Caco-2 (cell line): Measurements from ENCODE around the gene LARGE2. TPM values are rescaled to one million over a fixed set of nuclear protein-coding genes. Genes with fewer than 3 reads are reported as not detected.
A peak's percentile ranks its signal among the peaks of the same experiment; 100 is the strongest.

Source experiments
- BruUV-seq: library from RNA; stranded (reverse); fragments of 400-500 nt; replicated peaks from 2 replicates; lab custom pipeline; 2021; lab: Mats Ljungman, UMichigan
- CTCF ChIA-PET: fragments of 300-600 bp; sonication (Branson Sonifier 250); formaldehyde crosslinking; loops from one replicate; lab custom pipeline; 2022; ENCODE audit warnings: antibody characterized with exemption; lab: Charles Lee
- POLR2A ChIA-PET: fragments of 300-600 bp; sonication (Branson Sonifier 250); formaldehyde crosslinking; loops from one replicate; lab custom pipeline; 2022; ENCODE audit warnings: antibody characterized with exemption; lab: Charles Lee
- DNase-seq, 2 experiments: peaks; one replicate each; pipeline versions ENCODE4 v3.0.0 to v3.0.0-alpha.2; 2020 to 2022
- H3K27me3 ChIP-seq: replicated peaks from 2 replicates; pipeline ENCODE4 v1.6.0; 2011; ENCODE audit warnings: low read length; ENCODE audit not compliant: control insufficient read depth, insufficient read depth
- H3K36me3 ChIP-seq: 2 replicates; pipeline ENCODE4 v1.5.1; 2011; ENCODE audit warnings: low read length; ENCODE audit not compliant: control insufficient read depth, insufficient read depth
- H3K4me1 ChIP-seq: fragments of 250-450 bp; sonication (Bioruptor Pico); 2 replicates; pipeline ENCODE4 v1.5.1; 2020; ENCODE audit warnings: mild to moderate bottlenecking
- H3K4me3 ChIP-seq: 2 replicates; pipeline ENCODE4 v1.5.1; 2011; ENCODE audit warnings: low read depth, mild to moderate bottlenecking, control low read depth, low read length
- H3K9me3 ChIP-seq: fragments of 250-450 bp; sonication (Bioruptor Pico); 2 replicates; pipeline ENCODE4 v1.5.1; 2020; ENCODE audit warnings: mild to moderate bottlenecking, moderate library complexity
- H3K27ac Mint-ChIP-seq: one replicate; pipeline ENCODE4 v1.8.0; 2022; ENCODE audit warnings: mixed read lengths; ENCODE audit not compliant: unreplicated experiment
- H3K27me3 Mint-ChIP-seq: one replicate; pipeline ENCODE4 v1.8.0; 2022; ENCODE audit warnings: mixed read lengths; ENCODE audit not compliant: insufficient read depth, unreplicated experiment
- H3K36me3 Mint-ChIP-seq: one replicate; pipeline ENCODE4 v1.8.0; 2022; ENCODE audit warnings: mild to moderate bottlenecking, mixed read lengths; ENCODE audit not compliant: insufficient read depth, unreplicated experiment
- H3K4me1 Mint-ChIP-seq: one replicate; pipeline ENCODE4 v1.8.0; 2022; ENCODE audit warnings: low read depth, mixed read lengths; ENCODE audit not compliant: unreplicated experiment
- H3K4me3 Mint-ChIP-seq: one replicate; pipeline ENCODE4 v1.8.0; 2022; ENCODE audit warnings: mild to moderate bottlenecking, moderate library complexity, mixed read lengths; ENCODE audit not compliant: unreplicated experiment
- H3K9me3 Mint-ChIP-seq: one replicate; pipeline ENCODE4 v1.8.0; 2022; ENCODE audit warnings: mixed read lengths; ENCODE audit not compliant: unreplicated experiment
- intact Hi-C: fragments of 100-400 bp; cut with micrococcal nuclease; formaldehyde crosslinking; loops from one replicate; pipeline ENCODE4 v1.10.0; 2022; ENCODE audit not compliant: unreplicated experiment
- total RNA-seq: library from RNA; stranded (reverse); gene quantifications from 2 replicates; pipeline ENCODE4 v1.2.3, GENCODE V29; 2022
- TF ChIP-seq, protein P1 (sequence below), 2 experiments: fragments of 200-600 bp in 1 of 2; IDR thresholded peaks; 1 replicate in 1 of 2; 2 replicates in 1 of 2; pipeline versions ENCODE4 v1.5.1 to v1.8.0; 2011 to 2022; ENCODE audit warnings: antibody characterized with exemption in 1 of 2, control low read depth in 1 of 2, inconsistent platforms in 1 of 2, low read depth in 1 of 2, low read length in 1 of 2, mild to moderate bottlenecking in 1 of 2, moderate library complexity in 1 of 2; ENCODE audit not compliant: insufficient read depth in 1 of 2, severe bottlenecking in 1 of 2, unreplicated experiment in 1 of 2

LARGE2 gene
- total RNA-seq, 1 experiment from 2014 or later, result 67.4 TPM

GRCh38 chr11:45920531-45921477 lies 1.7 kb upstream of the LARGE2 start:
- CTCF ChIA-PET, result no interaction called here
- peaks cover 14% of the 10 kb centered on the region for H3K4me1 Mint-ChIP-seq
- TF ChIP-seq, protein P1, sequence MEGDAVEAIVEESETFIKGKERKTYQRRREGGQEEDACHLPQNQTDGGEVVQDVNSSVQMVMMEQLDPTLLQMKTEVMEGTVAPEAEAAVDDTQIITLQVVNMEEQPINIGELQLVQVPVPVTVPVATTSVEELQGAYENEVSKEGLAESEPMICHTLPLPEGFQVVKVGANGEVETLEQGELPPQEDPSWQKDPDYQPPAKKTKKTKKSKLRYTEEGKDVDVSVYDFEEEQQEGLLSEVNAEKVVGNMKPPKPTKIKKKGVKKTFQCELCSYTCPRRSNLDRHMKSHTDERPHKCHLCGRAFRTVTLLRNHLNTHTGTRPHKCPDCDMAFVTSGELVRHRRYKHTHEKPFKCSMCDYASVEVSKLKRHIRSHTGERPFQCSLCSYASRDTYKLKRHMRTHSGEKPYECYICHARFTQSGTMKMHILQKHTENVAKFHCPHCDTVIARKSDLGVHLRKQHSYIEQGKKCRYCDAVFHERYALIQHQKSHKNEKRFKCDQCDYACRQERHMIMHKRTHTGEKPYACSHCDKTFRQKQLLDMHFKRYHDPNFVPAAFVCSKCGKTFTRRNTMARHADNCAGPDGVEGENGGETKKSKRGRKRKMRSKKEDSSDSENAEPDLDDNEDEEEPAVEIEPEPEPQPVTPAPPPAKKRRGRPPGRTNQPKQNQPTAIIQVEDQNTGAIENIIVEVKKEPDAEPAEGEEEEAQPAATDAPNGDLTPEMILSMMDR (IDR thresholded peaks at IDR 0.05; ENCODE audit: insufficient read depth in 1 of 2, low read depth in 1 of 2, low read length in 1 of 2, severe bottlenecking in 1 of 2, unreplicated experiment in 1 of 2), result no peak

DNA sequence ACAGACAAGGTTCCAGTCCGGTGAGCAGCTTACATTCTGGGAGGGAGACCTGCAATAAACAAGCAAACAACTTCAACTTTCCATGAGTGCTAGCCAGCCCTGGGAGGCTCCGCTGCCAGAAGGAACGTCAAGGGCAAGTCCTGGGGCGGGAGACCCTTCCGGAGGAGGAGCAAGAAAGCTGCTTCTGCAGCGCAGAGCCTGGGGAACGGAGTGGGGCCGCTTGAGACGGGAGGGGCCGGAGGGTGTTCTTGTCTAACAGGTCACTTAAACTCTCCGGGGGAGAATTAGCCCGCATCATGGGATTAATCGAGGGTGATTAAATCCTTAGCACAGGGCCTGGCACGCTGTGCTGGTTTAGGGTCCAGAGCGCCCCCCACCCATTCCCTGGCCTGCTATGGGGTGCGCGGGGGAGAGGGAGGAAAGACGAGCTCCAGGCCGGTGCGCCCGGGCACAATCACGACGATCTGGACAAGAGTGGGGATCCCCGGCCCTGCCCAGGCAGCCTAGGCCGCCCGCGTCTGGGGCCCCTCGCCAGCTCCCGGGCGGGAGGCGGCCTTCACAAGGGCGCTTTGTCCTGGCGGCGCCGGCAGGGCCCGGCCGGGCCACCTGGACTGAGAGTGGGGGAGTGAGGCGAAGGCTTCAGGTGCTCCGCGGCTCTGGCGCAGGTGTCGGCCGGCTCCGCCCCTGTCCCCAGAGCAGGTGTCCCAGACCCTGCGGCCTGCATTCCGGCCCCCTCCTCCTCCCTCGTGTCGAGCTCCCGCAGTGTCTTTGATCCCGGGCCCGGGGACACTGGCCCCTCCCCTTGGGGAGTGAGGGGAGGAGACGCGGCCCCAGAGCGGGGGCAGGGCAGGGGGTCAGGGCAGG lies 663 bp upstream of the LARGE2 start:
- intact Hi-C loops, result loop anchor here (1.0 kb wide), 2 partner anchors 22 to 74 kb away; partner anchors contain the start of gene CRY2
- H3K27ac Mint-ChIP-seq, result peak overlapping the region; percentile 93
- Histone ChIP-seq H3K4me3 (peak overlapping the region; percentile 56), H3K36me3 (no peaks in the 10 kb centered on the region; the same call in none of the 2 replicates), H3K4me1 (peaks cover 14% of the 10 kb centered on the region), H3K9me3 (no peaks in the 10 kb centered on the region), H3K27me3 (no peaks in the 10 kb centered on the region)
- H3K4me1 Mint-ChIP-seq, result peaks cover 14% of the 10 kb centered on the region
- no peaks in the 10 kb centered on the region for H3K27me3 Mint-ChIP-seq
- POLR2A ChIA-PET, result interaction anchor here (0.5 to 1.4 kb wide), 11 partner anchors 13 to 1505 kb away, joined by 3 to 6 read pairs (median 3); partner anchors contain the start of gene PSMC3
- peak; percentile 98 for DNase-seq
- no peaks in the 10 kb centered on the region for H3K9me3 Mint-ChIP-seq
- H3K36me3 Mint-ChIP-seq, result peaks cover 43% of the 10 kb centered on the region
- H3K4me3 Mint-ChIP-seq, result peak overlapping the region; percentile 86
- TF ChIP-seq, protein P1 (IDR thresholded peaks at IDR 0.05; ENCODE audit: insufficient read depth in 1 of 2, low read depth in 1 of 2, low read length in 1 of 2, severe bottlenecking in 1 of 2, unreplicated experiment in 1 of 2), result no peak
- BruUV-seq, result TSS peak; percentile 14
- CTCF ChIA-PET, result interaction anchor here (0.5 to 2.5 kb wide), 6 partner anchors 8 to 297 kb away, joined by 3 to 22 read pairs (median 4); no protein-coding TSS in a partner anchor

More at GRCh38 chr11:45920531-45921477, 1.7 kb upstream of the LARGE2 start:
- H3K4me1 ChIP-seq, result peaks cover 17% of the 10 kb centered on the region
- POLR2A ChIA-PET, result interaction anchor here (1.4 kb wide), 2 partner anchors 86 to 322 kb away, joined by 4 read pairs; no protein-coding TSS in a partner anchor
- intact Hi-C loops, result no loop called here
- H3K27ac Mint-ChIP-seq, result peak overlapping the region; percentile 93
- H3K9me3 ChIP-seq, result no peaks in the 10 kb centered on the region
- no peak overlapping the region for H3K4me3 ChIP-seq
- no peaks in the 10 kb centered on the region for H3K27me3 ChIP-seq
- H3K4me3 Mint-ChIP-seq, result peak overlapping the region; percentile 86
- peak in 1 of 2 experiments; percentile 27 for DNase-seq
- BruUV-seq, result no TSS peak
- H3K27me3 Mint-ChIP-seq, result no peaks in the 10 kb centered on the region
- H3K36me3 Mint-ChIP-seq, result peaks cover 36% of the 10 kb centered on the region
- no peaks in the 10 kb centered on the region; the same call in 1 of the 2 replicates for H3K36me3 ChIP-seq
- no peaks in the 10 kb centered on the region for H3K9me3 Mint-ChIP-seq
